Kidney epithelial cell (primary cell): ENCODE data around the gene FAM184B. TPM values are rescaled to one million over a fixed set of nuclear protein-coding genes. Genes with fewer than 3 reads are reported as not detected.

Source experiments
- DNase-seq: peaks from one replicate; pipeline ENCODE4 v3.0.0-alpha.2; 2010; ENCODE audit warnings: low read depth
- H3K27me3 ChIP-seq: 2 replicates; pipeline ENCODE4 v1.6.0; 2011; ENCODE audit warnings: low read length; ENCODE audit not compliant: control insufficient read depth, insufficient read depth
- H3K36me3 ChIP-seq: 2 replicates; pipeline ENCODE4 v1.5.1; 2011; ENCODE audit warnings: low read length; ENCODE audit not compliant: control insufficient read depth, insufficient read depth
- H3K4me3 ChIP-seq: 2 replicates; pipeline ENCODE4 v1.5.1; 2011; ENCODE audit warnings: low read depth, mild to moderate bottlenecking, control low read depth, low read length
- CTCF ChIP-seq: IDR thresholded peaks from 2 replicates; pipeline ENCODE4 v1.5.1; 2011; ENCODE audit warnings: mild to moderate bottlenecking, moderate library complexity, low read length, control low read depth, inconsistent platforms; ENCODE audit not compliant: insufficient read depth, poor library complexity, severe bottlenecking
- total RNA-seq: library from RNA; depleted of rRNA; stranded (reverse); fragments of >200 nt; gene quantifications from 2 replicates; pipeline ENCODE4 v1.2.3, GENCODE V29; 2015

Gene FAM184B
- total RNA-seq, 1 donor from 2014 or later: under 0.01 TPM

DNA sequence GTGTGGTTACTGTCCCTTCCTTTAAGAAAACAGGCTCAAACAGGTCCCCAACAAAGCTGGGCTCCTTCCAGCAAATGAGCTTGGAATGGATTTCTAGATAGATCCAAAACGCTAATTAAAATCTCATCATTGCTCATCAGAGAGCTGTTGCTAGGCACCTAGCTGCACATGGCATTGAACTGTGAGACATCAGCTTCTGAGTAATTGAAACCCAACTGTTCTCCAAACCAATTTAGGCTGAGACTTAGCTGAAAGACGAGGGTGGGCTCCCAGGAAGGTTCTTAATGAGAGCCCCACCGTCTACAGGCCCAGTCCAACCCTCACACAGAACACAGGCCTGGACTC, 59.1 kb downstream of the FAM184B start:
- Histone ChIP-seq H3K4me3 (no peak overlapping the region), H3K36me3 (no peaks in the 10 kb centered on the region), H3K27me3 (no peaks in the 10 kb centered on the region)
- no peak for TF ChIP-seq CTCF
- DNase-seq: no peak

DNA sequence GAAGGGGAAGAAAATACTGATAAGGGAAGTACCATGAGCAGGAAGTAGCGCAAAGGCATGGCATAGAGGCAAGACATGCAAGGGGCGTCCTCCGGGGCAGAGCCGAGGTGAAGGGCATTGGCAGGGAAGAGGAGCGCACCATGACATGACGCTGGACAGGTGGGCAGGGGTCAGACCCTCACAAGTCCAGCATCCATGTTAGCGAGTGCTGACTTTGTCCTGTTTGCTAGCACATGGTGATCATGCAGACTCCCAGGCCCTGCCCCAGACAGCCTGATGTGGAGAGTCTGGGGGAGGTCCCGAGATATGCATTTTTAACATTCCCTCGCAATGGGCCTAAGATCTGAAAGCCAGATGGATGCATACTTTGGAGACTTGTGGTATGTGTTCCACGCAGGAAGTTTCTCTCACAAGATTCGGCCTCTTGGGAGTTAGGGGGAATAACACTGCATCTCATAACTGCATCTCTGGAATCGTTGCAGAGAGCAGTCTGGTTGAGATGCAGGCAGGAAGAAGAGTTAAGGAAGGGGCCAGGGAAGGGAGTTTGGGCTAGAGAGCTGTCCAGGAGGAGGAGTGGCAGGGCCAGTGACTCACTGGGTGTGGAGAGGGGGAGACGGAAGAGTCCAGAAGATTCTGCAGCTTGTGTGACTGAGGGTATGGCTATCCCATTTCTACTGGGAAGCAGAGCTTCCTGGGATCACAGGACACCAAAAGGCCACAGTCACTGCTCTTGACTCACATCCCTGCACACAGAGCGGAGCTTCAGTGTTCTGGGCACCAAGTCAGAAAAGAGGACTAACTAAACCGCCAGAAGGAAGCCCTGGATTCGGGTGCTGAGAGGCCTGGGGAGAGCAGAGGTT, 59.7 kb downstream of the FAM184B start:
- no peak for DNase-seq
- no peak for TF ChIP-seq CTCF
- no peaks in the 10 kb centered on the region for H3K36me3 ChIP-seq
- H3K27me3 ChIP-seq: no peaks in the 10 kb centered on the region
- no peak overlapping the region for H3K4me3 ChIP-seq

DNA sequence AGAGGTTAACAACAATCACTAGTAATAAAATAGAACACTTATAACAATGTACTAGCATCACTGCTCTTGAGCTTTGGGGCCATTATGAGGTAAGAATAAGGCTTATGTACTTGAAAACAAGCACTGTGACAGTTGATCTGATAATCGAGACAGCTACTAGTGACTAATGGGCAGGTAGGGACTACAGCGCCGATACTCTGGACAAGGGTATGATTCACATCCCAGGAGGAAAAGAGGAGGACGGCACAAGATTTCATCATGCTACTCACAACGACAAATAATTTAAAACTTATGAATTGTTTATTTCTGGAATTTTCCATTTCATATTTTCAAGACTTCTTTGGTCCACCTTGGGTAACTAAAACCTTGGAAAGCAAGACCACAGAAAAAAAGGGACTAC, 62.3 kb downstream of the FAM184B start:
- no peak overlapping the region for H3K4me3 ChIP-seq
- no peaks in the 10 kb centered on the region for H3K36me3 ChIP-seq
- no peak for TF ChIP-seq CTCF
- no peak for DNase-seq
- no peaks in the 10 kb centered on the region for H3K27me3 ChIP-seq

- no peak for DNase-seq
- Histone ChIP-seq H3K4me3 (no peak overlapping the region), H3K36me3 (no peaks in the 10 kb centered on the region), H3K27me3 (no peaks in the 10 kb centered on the region)
- no peak for TF ChIP-seq CTCF
Observed at GRCh38 chr4:17718471-17718870, 63.0 kb downstream of the FAM184B start.

DNA sequence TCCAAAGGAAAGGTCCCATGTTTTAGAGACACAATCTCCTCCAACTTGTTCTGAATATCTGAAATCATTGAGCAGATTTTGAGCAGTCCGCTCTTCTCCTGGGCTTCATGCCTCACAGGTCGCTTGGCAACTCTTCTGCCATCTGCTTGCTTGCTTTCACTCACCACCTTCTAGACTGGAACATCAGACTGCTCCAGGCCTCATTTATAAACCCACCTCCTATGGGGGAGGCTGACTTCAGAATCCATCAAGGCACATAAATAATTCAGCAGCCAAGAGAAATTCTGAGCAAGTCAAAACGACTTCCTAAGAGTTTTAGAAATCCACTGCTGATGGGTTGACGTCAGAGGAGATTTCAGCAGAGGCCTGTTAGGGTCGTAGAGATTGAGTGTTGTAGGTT, 64.1 kb downstream of the FAM184B start:
- no peaks in the 10 kb centered on the region for H3K27me3 ChIP-seq
- H3K4me3 ChIP-seq: no peak overlapping the region
- H3K36me3 ChIP-seq: no peaks in the 10 kb centered on the region
- no peak for TF ChIP-seq CTCF
- DNase-seq: no peak

GRCh38 chr4:17715511-17715910, 65.9 kb downstream of the FAM184B start:
- no peak for DNase-seq

More at GRCh38 chr4:17715511-17715910, 65.9 kb downstream of the FAM184B start:
- Histone ChIP-seq H3K36me3 (no peaks in the 10 kb centered on the region), H3K27me3 (no peaks in the 10 kb centered on the region), H3K4me3 (no peak overlapping the region)
- TF ChIP-seq CTCF: no peak
